HepG2 (cell line): ENCODE data around the gene DDOST. TPM values are rescaled to one million over a fixed set of nuclear protein-coding genes. Genes with fewer than 3 reads are reported as not detected.

ENCODE experiments used
- ATAC-seq: fragments of 200-7000 bp; cut with Tn5 transposase; 3 replicates; pipeline ENCODE4 v1.9.1; 2020; ENCODE audit warnings: mild to moderate bottlenecking, moderate library complexity
- BruUV-seq: library from RNA; stranded (reverse); fragments of 400-500 nt; replicated peaks from 2 replicates; lab custom pipeline; 2021; lab: Mats Ljungman, UMichigan
- CTCF ChIA-PET: fragments of 300-600 bp; formaldehyde crosslinking; extraction: SDS; loops from one replicate; lab custom pipeline; 2021; ENCODE audit warnings: low total read pairs, inconsistent platforms, low intra/inter-chr PET ratio; lab: Yijun Ruan, JAX
- POLR2A ChIA-PET: fragments of 350-600 bp; sonication (Branson Sonifier 250); formaldehyde crosslinking; loops from one replicate; lab custom pipeline; 2020; ENCODE audit warnings: antibody characterized with exemption, inconsistent platforms; lab: Yijun Ruan, JAX
- DNase-seq: peaks from one replicate; pipeline ENCODE4 v3.0.0-alpha.2; 2015; ENCODE audit warnings: low spot score
- FAIRE-seq: peaks from 3 replicates; lab custom pipeline; 2011; peaks lifted over from hg19 to GRCh38; lab: Jason Lieb, UNC
- H2AFZ ChIP-seq: one replicate; pipeline ENCODE4 v1.6.1; 2011; ENCODE audit warnings: low read length, inconsistent platforms
- H3K27ac ChIP-seq: fragments of 300-600 bp; 3 replicates; pipeline ENCODE4 v1.8.0; 2011; ENCODE audit warnings: mixed run types, mild to moderate bottlenecking, mixed read lengths, low read length, inconsistent platforms; ENCODE audit not compliant: insufficient read depth; ENCODE audit errors: extremely low read length
- H3K27me3 ChIP-seq, 2 experiments: fragments of 200-600 bp in 1 of 2; 2 replicates in 1 of 2; 3 replicates in 1 of 2; pipeline versions ENCODE4 v1.6.0 to v1.8.0; 2011; ENCODE audit warnings: low read length in 2 of 2, mild to moderate bottlenecking in 2 of 2, moderate library complexity in 2 of 2, inconsistent platforms in 1 of 2; ENCODE audit not compliant: insufficient read depth in 2 of 2, control insufficient read depth in 1 of 2
- H3K36me3 ChIP-seq, 2 experiments: fragments of 200-600 bp in 1 of 2; replicated peaks in 1 of 2; 2 replicates in 1 of 2; 3 replicates in 1 of 2; pipeline versions ENCODE4 v1.5.1 to v1.8.0; 2011; ENCODE audit warnings: low read length in 2 of 2, inconsistent platforms in 1 of 2; ENCODE audit not compliant: insufficient read depth in 2 of 2, control insufficient read depth in 1 of 2
- H3K4me1 ChIP-seq: 2 replicates; pipeline ENCODE4 v1.5.1; 2012; ENCODE audit warnings: low read length, inconsistent platforms; ENCODE audit not compliant: insufficient read depth
- H3K4me2 ChIP-seq: 2 replicates; pipeline ENCODE4 v1.6.0; 2011; ENCODE audit warnings: low read depth, low read length, inconsistent platforms
- H3K4me3 ChIP-seq, 3 experiments: fragments of 200-600 bp in 1 of 3; sonication (generic), shearing (Covaris generic) in 1 of 3; replicated peaks in 1 of 3; 2 replicates each; pipeline ENCODE4 v1.5.1; 2011 to 2016; ENCODE audit warnings: low read length in 3 of 3, inconsistent platforms in 2 of 3, low read depth in 2 of 3, mild to moderate bottlenecking in 2 of 3, control low read depth in 1 of 3, mixed read lengths in 1 of 3; ENCODE audit not compliant: insufficient read depth in 1 of 3
- H3K79me2 ChIP-seq: one replicate; pipeline ENCODE4 v1.6.1; 2011; ENCODE audit warnings: low read length, inconsistent platforms; ENCODE audit not compliant: insufficient read depth
- H3K9ac ChIP-seq: 2 replicates; pipeline ENCODE4 v1.6.0; 2011; ENCODE audit warnings: mild to moderate bottlenecking, low read depth, low read length, inconsistent platforms; ENCODE audit not compliant: insufficient read depth
- H3K9me3 ChIP-seq: 2 replicates; pipeline ENCODE4 v1.5.1; 2012; ENCODE audit warnings: mild to moderate bottlenecking, low read length
- H4K20me1 ChIP-seq: 2 replicates; pipeline ENCODE4 v1.6.0; 2011; ENCODE audit warnings: inconsistent platforms, mild to moderate bottlenecking, low read length, moderate library complexity; ENCODE audit not compliant: insufficient read depth
- BHLHE40 ChIP-seq: IDR thresholded peaks from 2 replicates; pipeline ENCODE4 v1.6.1; 2011; ENCODE audit warnings: low read length, improper control_type of control experiment
- GFI1 ChIP-seq: sonication (generic); formaldehyde crosslinking; IDR thresholded peaks from 2 replicates; pipeline ENCODE4 v1.5.0; 2020; ENCODE audit warnings: missing genetic modification reagents, mild to moderate bottlenecking, borderline replicate concordance
- JARID2 ChIP-seq: sonication (generic); formaldehyde crosslinking; IDR thresholded peaks from 2 replicates; pipeline ENCODE4 v1.8.1; 2023; ENCODE audit warnings: missing genetic modification reagents, inconsistent platforms; ENCODE audit not compliant: insufficient replicate concordance
- RAD21 ChIP-seq: fragments of 450-650 bp; formaldehyde crosslinking; IDR thresholded peaks from 2 replicates; pipeline ENCODE4 v1.5.0; 2020; ENCODE audit warnings: mild to moderate bottlenecking
- RFX5 ChIP-seq: IDR thresholded peaks from 2 replicates; pipeline ENCODE4 v1.6.1; 2011; ENCODE audit warnings: low read depth, low read length, improper control_type of control experiment
- TBP ChIP-seq: sonication (generic); formaldehyde crosslinking; IDR thresholded peaks from 2 replicates; pipeline ENCODE4 v1.5.0; 2020; ENCODE audit warnings: missing genetic modification reagents
- ZFP36L1 ChIP-seq: sonication (generic); formaldehyde crosslinking; IDR thresholded peaks from 2 replicates; pipeline ENCODE4 v1.8.0; 2022; ENCODE audit warnings: mild to moderate bottlenecking, missing genetic modification reagents, moderate library complexity
- ZNF124 ChIP-seq: sonication (generic); formaldehyde crosslinking; IDR thresholded peaks from 2 replicates; pipeline ENCODE4 v1.4.0; 2020; ENCODE audit warnings: missing genetic modification reagents
- ZNF20 ChIP-seq: sonication (generic); formaldehyde crosslinking; IDR thresholded peaks from 2 replicates; pipeline ENCODE4 v1.4.0; 2020; ENCODE audit warnings: mild to moderate bottlenecking, moderate library complexity, missing genetic modification reagents
- ZNF329 ChIP-seq: sonication (generic); formaldehyde crosslinking; IDR thresholded peaks from 2 replicates; pipeline ENCODE4 v1.9.0; 2021; ENCODE audit warnings: low read depth, mild to moderate bottlenecking, missing genetic modification reagents
- ZNF501 ChIP-seq: sonication (generic); formaldehyde crosslinking; IDR thresholded peaks from 2 replicates; pipeline ENCODE4 v1.5.1; 2020; ENCODE audit warnings: mild to moderate bottlenecking, moderate library complexity, missing genetic modification reagents
- ZNF543 ChIP-seq: sonication (generic); formaldehyde crosslinking; IDR thresholded peaks from 2 replicates; pipeline ENCODE4 v1.4.0; 2020; ENCODE audit warnings: mild to moderate bottlenecking, missing genetic modification reagents
- ZNF749 ChIP-seq: sonication (generic); formaldehyde crosslinking; IDR thresholded peaks from 2 replicates; pipeline ENCODE4 v1.8.0; 2022; ENCODE audit warnings: mild to moderate bottlenecking, missing genetic modification reagents, moderate library complexity, borderline replicate concordance
- ZSCAN29 ChIP-seq: sonication (generic); formaldehyde crosslinking; conservative IDR thresholded peaks from 2 replicates; pipeline ENCODE4 v1.4.0; 2020; ENCODE audit warnings: mild to moderate bottlenecking, missing genetic modification reagents
- WGBS: methylation state at CpG from one replicate; pipeline ENCODE4 v1.1.6; 2017; ENCODE audit warnings: low lambda C conversion rate; 5-methylcytosine and 5-hydroxymethylcytosine counted together
- in situ Hi-C: cut with HindIII; loops from 2 replicates; pipeline ENCODE4 v1.10.0; 2017; ENCODE audit warnings: low pct_unique_long_range_greater_than_20kb; ENCODE audit not compliant: extremely low pct_ligation_motif_present
- intact Hi-C: fragments of 100-400 bp; cut with micrococcal nuclease; formaldehyde crosslinking; loops from one replicate; pipeline ENCODE4 v1.10.0; 2022; ENCODE audit not compliant: unreplicated experiment
- polyA plus RNA-seq, 8 experiments: library from polyadenylated mRNA; depleted of rRNA in 3 of 8; stranded (reverse) in 7 of 8; unstranded in 1 of 8; fragments of >200 nt; fragmentation: Illumina TruSeq in 4 of 8; extraction: Trizol in 4 of 8; gene quantifications; 2 replicates each; pipeline versions ENCODE4 v1.2.1 to v1.2.3, GENCODE V29; 2011 to 2016; ENCODE audit warnings: low read depth in 4 of 8, missing spikeins in 1 of 8, mixed read lengths in 1 of 8; ENCODE audit not compliant: insufficient read depth in 1 of 8
- total RNA-seq, 5 experiments: library from RNA; depleted of rRNA; stranded (reverse); fragments of >200 nt; fragmentation: Illumina TruSeq; extraction: Trizol; gene quantifications; 2 replicates each; pipeline ENCODE4 v1.2.3, GENCODE V29; 2016; ENCODE audit warnings: low read depth in 1 of 5
- TF ChIP-seq, protein P1 (sequence below): sonication (generic); formaldehyde crosslinking; IDR thresholded peaks from 2 replicates; pipeline ENCODE4 v1.4.0; 2020; ENCODE audit warnings: missing genetic modification reagents
- TF ChIP-seq, protein P2 (sequence below): sonication (generic); formaldehyde crosslinking; IDR thresholded peaks from 2 replicates; pipeline ENCODE4 v1.5.1; 2020; ENCODE audit warnings: missing genetic modification reagents, mild to moderate bottlenecking, borderline replicate concordance

The DDOST gene
- total and polyA plus RNA-seq, 2 of the 13 experiments (the other 11 are each of a cell fraction or from before 2014, with no cell fraction given): 335 to 494 TPM

DNA sequence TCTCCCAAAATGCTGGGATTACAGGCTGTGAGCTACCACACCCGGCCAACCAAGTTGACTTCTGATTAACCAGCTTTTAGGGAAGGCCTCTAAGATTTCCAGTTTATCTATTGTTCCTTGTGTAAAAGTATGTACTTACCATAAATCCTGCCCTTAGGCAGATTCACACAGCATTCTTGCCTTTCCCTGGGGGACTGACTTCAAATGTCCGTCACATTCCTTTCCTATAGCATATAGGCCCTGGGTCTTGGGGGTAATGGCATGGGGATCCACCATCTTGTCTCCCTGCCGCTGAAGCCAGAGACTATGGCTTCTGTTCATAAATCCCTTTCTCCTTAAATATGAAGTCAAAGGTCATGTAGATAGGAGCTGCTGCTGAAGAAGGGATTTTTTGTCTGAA is 28.8 kb downstream of the DDOST start:
- Histone ChIP-seq H3K9ac (no peak overlapping the region; the same call in 1 of the 2 replicates), H3K4me2 (peak overlapping the region; percentile 96), H3K4me3 (no peak overlapping the region), H3K79me2 (no peaks in the 10 kb centered on the region), H3K27me3 (no peaks in the 10 kb centered on the region), H3K4me1 (peaks cover 22% of the 10 kb centered on the region), H2AFZ (no peak overlapping the region), H3K27ac (no peak overlapping the region), H3K9me3 (no peaks in the 10 kb centered on the region)
- in situ Hi-C loops (no loop called here), intact Hi-C loops (loop anchor here (2.0 kb wide), 1 partner anchor 58 kb away; no protein-coding TSS in a partner anchor)
- POLR2A ChIA-PET: interaction anchor here (0.8 to 3.5 kb wide), 8 partner anchors 20 to 152 kb away, joined by 3 to 45 read pairs (median 15); partner anchors contain the start of genes CDA, DDOST, FAM43B and MUL1
- ATAC-seq: no peak
- no peak for FAIRE-seq
- no peak for DNase-seq
- TF ChIP-seq ZNF329 (no peak), ZNF124 (CRISPR knock-in tag) (no peak), JARID2 (CRISPR knock-in tag) (no peak), BHLHE40 (no peak), RAD21 (CRISPR knock-in tag) (no peak), ZNF749 (CRISPR knock-in tag) (no peak), RFX5 (no peak), ZNF543 (CRISPR knock-in tag) (no peak), ZSCAN29 (CRISPR knock-in tag) (no peak), ZFP36L1 (CRISPR knock-in tag) (no peak), ZNF501 (CRISPR knock-in tag) (no peak), ZNF20 (CRISPR knock-in tag) (no peak), TBP (no peak), GFI1 (CRISPR knock-in tag) (no peak)
- TF ChIP-seq, protein P1, sequence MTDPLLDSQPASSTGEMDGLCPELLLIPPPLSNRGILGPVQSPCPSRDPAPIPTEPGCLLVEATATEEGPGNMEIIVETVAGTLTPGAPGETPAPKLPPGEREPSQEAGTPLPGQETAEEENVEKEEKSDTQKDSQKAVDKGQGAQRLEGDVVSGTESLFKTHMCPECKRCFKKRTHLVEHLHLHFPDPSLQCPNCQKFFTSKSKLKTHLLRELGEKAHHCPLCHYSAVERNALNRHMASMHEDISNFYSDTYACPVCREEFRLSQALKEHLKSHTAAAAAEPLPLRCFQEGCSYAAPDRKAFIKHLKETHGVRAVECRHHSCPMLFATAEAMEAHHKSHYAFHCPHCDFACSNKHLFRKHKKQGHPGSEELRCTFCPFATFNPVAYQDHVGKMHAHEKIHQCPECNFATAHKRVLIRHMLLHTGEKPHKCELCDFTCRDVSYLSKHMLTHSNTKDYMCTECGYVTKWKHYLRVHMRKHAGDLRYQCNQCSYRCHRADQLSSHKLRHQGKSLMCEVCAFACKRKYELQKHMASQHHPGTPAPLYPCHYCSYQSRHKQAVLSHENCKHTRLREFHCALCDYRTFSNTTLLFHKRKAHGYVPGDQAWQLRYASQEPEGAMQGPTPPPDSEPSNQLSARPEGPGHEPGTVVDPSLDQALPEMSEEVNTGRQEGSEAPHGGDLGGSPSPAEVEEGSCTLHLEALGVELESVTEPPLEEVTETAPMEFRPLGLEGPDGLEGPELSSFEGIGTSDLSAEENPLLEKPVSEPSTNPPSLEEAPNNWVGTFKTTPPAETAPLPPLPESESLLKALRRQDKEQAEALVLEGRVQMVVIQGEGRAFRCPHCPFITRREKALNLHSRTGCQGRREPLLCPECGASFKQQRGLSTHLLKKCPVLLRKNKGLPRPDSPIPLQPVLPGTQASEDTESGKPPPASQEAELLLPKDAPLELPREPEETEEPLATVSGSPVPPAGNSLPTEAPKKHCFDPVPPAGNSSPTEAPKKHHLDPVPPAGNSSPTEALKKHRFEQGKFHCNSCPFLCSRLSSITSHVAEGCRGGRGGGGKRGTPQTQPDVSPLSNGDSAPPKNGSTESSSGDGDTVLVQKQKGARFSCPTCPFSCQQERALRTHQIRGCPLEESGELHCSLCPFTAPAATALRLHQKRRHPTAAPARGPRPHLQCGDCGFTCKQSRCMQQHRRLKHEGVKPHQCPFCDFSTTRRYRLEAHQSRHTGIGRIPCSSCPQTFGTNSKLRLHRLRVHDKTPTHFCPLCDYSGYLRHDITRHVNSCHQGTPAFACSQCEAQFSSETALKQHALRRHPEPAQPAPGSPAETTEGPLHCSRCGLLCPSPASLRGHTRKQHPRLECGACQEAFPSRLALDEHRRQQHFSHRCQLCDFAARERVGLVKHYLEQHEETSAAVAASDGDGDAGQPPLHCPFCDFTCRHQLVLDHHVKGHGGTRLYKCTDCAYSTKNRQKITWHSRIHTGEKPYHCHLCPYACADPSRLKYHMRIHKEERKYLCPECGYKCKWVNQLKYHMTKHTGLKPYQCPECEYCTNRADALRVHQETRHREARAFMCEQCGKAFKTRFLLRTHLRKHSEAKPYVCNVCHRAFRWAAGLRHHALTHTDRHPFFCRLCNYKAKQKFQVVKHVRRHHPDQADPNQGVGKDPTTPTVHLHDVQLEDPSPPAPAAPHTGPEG: no peak
- TF ChIP-seq, protein P2, sequence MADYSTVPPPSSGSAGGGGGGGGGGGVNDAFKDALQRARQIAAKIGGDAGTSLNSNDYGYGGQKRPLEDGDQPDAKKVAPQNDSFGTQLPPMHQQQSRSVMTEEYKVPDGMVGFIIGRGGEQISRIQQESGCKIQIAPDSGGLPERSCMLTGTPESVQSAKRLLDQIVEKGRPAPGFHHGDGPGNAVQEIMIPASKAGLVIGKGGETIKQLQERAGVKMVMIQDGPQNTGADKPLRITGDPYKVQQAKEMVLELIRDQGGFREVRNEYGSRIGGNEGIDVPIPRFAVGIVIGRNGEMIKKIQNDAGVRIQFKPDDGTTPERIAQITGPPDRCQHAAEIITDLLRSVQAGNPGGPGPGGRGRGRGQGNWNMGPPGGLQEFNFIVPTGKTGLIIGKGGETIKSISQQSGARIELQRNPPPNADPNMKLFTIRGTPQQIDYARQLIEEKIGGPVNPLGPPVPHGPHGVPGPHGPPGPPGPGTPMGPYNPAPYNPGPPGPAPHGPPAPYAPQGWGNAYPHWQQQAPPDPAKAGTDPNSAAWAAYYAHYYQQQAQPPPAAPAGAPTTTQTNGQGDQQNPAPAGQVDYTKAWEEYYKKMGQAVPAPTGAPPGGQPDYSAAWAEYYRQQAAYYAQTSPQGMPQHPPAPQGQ (CRISPR knock-in tag): no peak
- TF ChIP-seq, all 625 proteins: peak for 0
- BruUV-seq: no TSS peak
- Histone ChIP-seq H4K20me1 (no peaks in the 10 kb centered on the region), H3K36me3 (no peaks in the 10 kb centered on the region)
- CTCF ChIA-PET: interaction anchor here (2.9 to 3.1 kb wide), 2 partner anchors 57 to 110 kb away, joined by 13 to 23 read pairs; no protein-coding TSS in a partner anchor
- 83% methylated on average over 3 of the region's 3 CpGs for WGBS
